Stimulated activated CD8-positive, alpha-beta memory T cell treated with anti-CD3 and anti-CD28 coated beads, Interleukin-12 subunit alpha, Interleukin-12 subunit beta, amount 100 ng/mL, for 24 hours (primary cell): ENCODE data around the gene RAPGEFL1.
"Not testable (repeated sequence)": the region's sequence is repeated elsewhere in the genome, so short reads cannot be mapped to it uniquely, and the experiment has no call there.

Experiments used
- DNase-seq: peaks from one replicate; pipeline ENCODE4 v3.0.0-alpha.2; 2020; ENCODE audit errors: extremely low read depth

Gene RAPGEFL1

GRCh38 chr17:40209404-40210093 is 32.3 kb downstream of the RAPGEFL1 start:
- DNase-seq: no peak

- DNase-seq: not testable (repeated sequence)
These were observed 36.6 kb downstream of the RAPGEFL1 start for GRCh38 chr17:40213914-40214313.

- DNase-seq: no peak
These were observed 40.9 kb downstream of the RAPGEFL1 start for GRCh38 chr17:40218006-40218739.

- peak; percentile 93 for DNase-seq
These were observed 41.7 kb downstream of the RAPGEFL1 start, which contains the start of gene WIPF2 for GRCh38 chr17:40218740-40219593. WIPF2 (plus strand) TSS chr17:40219304; CDS start chr17:40256460, 37,156 bp downstream.

GRCh38 chr17:40219594-40220338 is 42.5 kb downstream of the RAPGEFL1 start:
- DNase-seq: no peak

GRCh38 chr17:40224718-40225550 is 47.7 kb downstream of the RAPGEFL1 start:
- DNase-seq: no peak

GRCh38 chr17:40229146-40229545 is 51.9 kb downstream of the RAPGEFL1 start:
- DNase-seq: not testable (repeated sequence)

- DNase-seq: no peak
These were observed 53.4 kb downstream of the RAPGEFL1 start for GRCh38 chr17:40230670-40231069.

GRCh38 chr17:40231928-40232327 is 54.7 kb downstream of the RAPGEFL1 start:
- DNase-seq: not testable (repeated sequence)

- DNase-seq: no peak
These were observed 64.1 kb downstream of the RAPGEFL1 start for GRCh38 chr17:40241252-40241834.

- DNase-seq: no peak
These were observed 65.5 kb downstream of the RAPGEFL1 start for GRCh38 chr17:40242774-40243173.

- no peak for DNase-seq
These were observed 66.5 kb downstream of the RAPGEFL1 start for GRCh38 chr17:40243761-40244160.

GRCh38 chr17:40244255-40244654 is 67.0 kb downstream of the RAPGEFL1 start:
- DNase-seq: no peak
